Caco-2 (cell line): Measurements from ENCODE around the gene NTRK1. TPM values are rescaled to one million over a fixed set of nuclear protein-coding genes. Genes with fewer than 3 reads are reported as not detected.

Experiments
- BruUV-seq: library from RNA; stranded (reverse); fragments of 400-500 nt; replicated peaks from 2 replicates; lab custom pipeline; 2021; lab: Mats Ljungman, UMichigan
- CTCF ChIA-PET: fragments of 300-600 bp; sonication (Branson Sonifier 250); formaldehyde crosslinking; loops from one replicate; lab custom pipeline; 2022; ENCODE audit warnings: antibody characterized with exemption; lab: Charles Lee
- POLR2A ChIA-PET: fragments of 300-600 bp; sonication (Branson Sonifier 250); formaldehyde crosslinking; loops from one replicate; lab custom pipeline; 2022; ENCODE audit warnings: antibody characterized with exemption; lab: Charles Lee
- DNase-seq, 2 experiments: peaks; one replicate each; pipeline versions ENCODE4 v3.0.0 to v3.0.0-alpha.2; 2020 to 2022
- H3K27me3 ChIP-seq: replicated peaks from 2 replicates; pipeline ENCODE4 v1.6.0; 2011; ENCODE audit warnings: low read length; ENCODE audit not compliant: control insufficient read depth, insufficient read depth
- H3K36me3 ChIP-seq: 2 replicates; pipeline ENCODE4 v1.5.1; 2011; ENCODE audit warnings: low read length; ENCODE audit not compliant: control insufficient read depth, insufficient read depth
- H3K4me1 ChIP-seq: fragments of 250-450 bp; sonication (Bioruptor Pico); 2 replicates; pipeline ENCODE4 v1.5.1; 2020; ENCODE audit warnings: mild to moderate bottlenecking
- H3K4me3 ChIP-seq: 2 replicates; pipeline ENCODE4 v1.5.1; 2011; ENCODE audit warnings: low read depth, mild to moderate bottlenecking, control low read depth, low read length
- H3K9me3 ChIP-seq: fragments of 250-450 bp; sonication (Bioruptor Pico); 2 replicates; pipeline ENCODE4 v1.5.1; 2020; ENCODE audit warnings: mild to moderate bottlenecking, moderate library complexity
- H3K27ac Mint-ChIP-seq: one replicate; pipeline ENCODE4 v1.8.0; 2022; ENCODE audit warnings: mixed read lengths; ENCODE audit not compliant: unreplicated experiment
- H3K27me3 Mint-ChIP-seq: one replicate; pipeline ENCODE4 v1.8.0; 2022; ENCODE audit warnings: mixed read lengths; ENCODE audit not compliant: insufficient read depth, unreplicated experiment
- H3K36me3 Mint-ChIP-seq: one replicate; pipeline ENCODE4 v1.8.0; 2022; ENCODE audit warnings: mild to moderate bottlenecking, mixed read lengths; ENCODE audit not compliant: insufficient read depth, unreplicated experiment
- H3K4me1 Mint-ChIP-seq: one replicate; pipeline ENCODE4 v1.8.0; 2022; ENCODE audit warnings: low read depth, mixed read lengths; ENCODE audit not compliant: unreplicated experiment
- H3K4me3 Mint-ChIP-seq: one replicate; pipeline ENCODE4 v1.8.0; 2022; ENCODE audit warnings: mild to moderate bottlenecking, moderate library complexity, mixed read lengths; ENCODE audit not compliant: unreplicated experiment
- H3K9me3 Mint-ChIP-seq: one replicate; pipeline ENCODE4 v1.8.0; 2022; ENCODE audit warnings: mixed read lengths; ENCODE audit not compliant: unreplicated experiment
- CTCF ChIP-seq, 2 experiments: fragments of 200-600 bp in 1 of 2; IDR thresholded peaks; 1 replicate in 1 of 2; 2 replicates in 1 of 2; pipeline versions ENCODE4 v1.5.1 to v1.8.0; 2011 to 2022; ENCODE audit warnings: antibody characterized with exemption in 1 of 2, control low read depth in 1 of 2, inconsistent platforms in 1 of 2, low read depth in 1 of 2, low read length in 1 of 2, mild to moderate bottlenecking in 1 of 2, moderate library complexity in 1 of 2; ENCODE audit not compliant: insufficient read depth in 1 of 2, severe bottlenecking in 1 of 2, unreplicated experiment in 1 of 2
- intact Hi-C: fragments of 100-400 bp; cut with micrococcal nuclease; formaldehyde crosslinking; loops from one replicate; pipeline ENCODE4 v1.10.0; 2022; ENCODE audit not compliant: unreplicated experiment
- total RNA-seq: library from RNA; stranded (reverse); gene quantifications from 2 replicates; pipeline ENCODE4 v1.2.3, GENCODE V29; 2022

Gene NTRK1
- total RNA-seq, 1 experiment from 2014 or later = not detected

GRCh38 chr1:156881101-156881500 lies 20.4 kb downstream of the NTRK1 start:
- POLR2A ChIA-PET = no interaction called here
- H3K27me3 ChIP-seq = peaks cover 2% of the 10 kb centered on the region; the same call in 1 of the 2 replicates

GRCh38 chr1:156881663-156882062 lies 21.0 kb downstream of the NTRK1 start:
- Histone ChIP-seq H3K4me1 (no peaks in the 10 kb centered on the region), H3K27me3 (peaks cover 2% of the 10 kb centered on the region; the same call in 1 of the 2 replicates), H3K4me3 (no peak overlapping the region), H3K9me3 (no peaks in the 10 kb centered on the region), H3K36me3 (no peaks in the 10 kb centered on the region)
- H3K27me3 Mint-ChIP-seq = peaks cover 11% of the 10 kb centered on the region
- TF ChIP-seq CTCF (IDR thresholded peaks at IDR 0.05; ENCODE audit: insufficient read depth in 1 of 2, low read depth in 1 of 2, low read length in 1 of 2, severe bottlenecking in 1 of 2, unreplicated experiment in 1 of 2) = no peak
- H3K27ac Mint-ChIP-seq = no peak overlapping the region
- H3K4me1 Mint-ChIP-seq = no peaks in the 10 kb centered on the region
- H3K36me3 Mint-ChIP-seq = no peaks in the 10 kb centered on the region
- no peak for DNase-seq
- intact Hi-C loops = no loop called here
- H3K4me3 Mint-ChIP-seq = no peak overlapping the region
- H3K9me3 Mint-ChIP-seq = no peaks in the 10 kb centered on the region
- no TSS peak for BruUV-seq
- ChIA-PET POLR2A (no interaction called here), CTCF (interaction anchor here (2.2 kb wide), 1 partner anchor 8 kb away, joined by 5 read pairs; no protein-coding TSS in a partner anchor)

More at GRCh38 chr1:156881101-156881500, 20.4 kb downstream of the NTRK1 start:
- Mint-ChIP-seq H3K27ac (no peak overlapping the region), H3K27me3 (peaks cover 14% of the 10 kb centered on the region), H3K4me3 (no peak overlapping the region), H3K4me1 (no peaks in the 10 kb centered on the region), H3K9me3 (no peaks in the 10 kb centered on the region), H3K36me3 (no peaks in the 10 kb centered on the region)
- H3K4me1 ChIP-seq = no peaks in the 10 kb centered on the region
- DNase-seq = no peak
- H3K36me3 ChIP-seq = no peaks in the 10 kb centered on the region
- no TSS peak for BruUV-seq
- H3K4me3 ChIP-seq = no peak overlapping the region
- intact Hi-C loops = no loop called here
- TF ChIP-seq CTCF (IDR thresholded peaks at IDR 0.05; ENCODE audit: insufficient read depth in 1 of 2, low read depth in 1 of 2, low read length in 1 of 2, severe bottlenecking in 1 of 2, unreplicated experiment in 1 of 2) = no peak
- CTCF ChIA-PET = interaction anchor here (2.2 kb wide), 1 partner anchor 9 kb away, joined by 5 read pairs; no protein-coding TSS in a partner anchor
- H3K9me3 ChIP-seq = no peaks in the 10 kb centered on the region

DNA sequence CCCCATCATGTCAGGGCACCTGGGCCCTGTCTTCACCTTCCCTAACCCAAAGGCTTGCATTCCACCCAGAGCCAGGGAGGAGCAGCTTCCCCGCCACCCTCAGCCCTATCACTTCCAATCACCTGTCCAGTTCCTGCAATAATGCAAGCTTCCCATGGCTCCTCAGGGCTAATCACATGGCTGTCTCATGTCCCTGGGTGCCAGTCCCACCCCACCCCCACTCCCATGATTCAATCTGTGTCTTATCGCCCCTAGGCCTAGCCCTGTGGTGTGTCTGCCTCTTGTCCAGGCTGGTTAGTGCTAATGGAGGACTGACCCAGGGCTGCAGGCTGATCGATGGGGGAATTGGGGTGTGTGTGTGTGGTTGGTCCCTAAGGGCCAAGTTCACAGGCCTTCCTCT lies 21.9 kb downstream of the NTRK1 start:
- POLR2A ChIA-PET = no interaction called here
- H3K9me3 ChIP-seq = no peaks in the 10 kb centered on the region
- no peak overlapping the region for H3K4me3 ChIP-seq
- no peaks in the 10 kb centered on the region for H3K36me3 ChIP-seq
- H3K27me3 ChIP-seq = no peaks in the 10 kb centered on the region
- Mint-ChIP-seq H3K9me3 (no peaks in the 10 kb centered on the region), H3K27ac (no peak overlapping the region), H3K27me3 (peaks cover 10% of the 10 kb centered on the region), H3K4me1 (no peaks in the 10 kb centered on the region), H3K4me3 (no peak overlapping the region), H3K36me3 (no peaks in the 10 kb centered on the region)
- no peaks in the 10 kb centered on the region for H3K4me1 ChIP-seq
- BruUV-seq = no TSS peak
- DNase-seq = no peak
- TF ChIP-seq CTCF (IDR thresholded peaks at IDR 0.05; ENCODE audit: insufficient read depth in 1 of 2, low read depth in 1 of 2, low read length in 1 of 2, severe bottlenecking in 1 of 2, unreplicated experiment in 1 of 2) = no peak
- CTCF ChIA-PET = no interaction called here
- intact Hi-C loops = no loop called here
